Measurements from ENCODE around the gene GPR35.

GPR35 gene

DNA sequence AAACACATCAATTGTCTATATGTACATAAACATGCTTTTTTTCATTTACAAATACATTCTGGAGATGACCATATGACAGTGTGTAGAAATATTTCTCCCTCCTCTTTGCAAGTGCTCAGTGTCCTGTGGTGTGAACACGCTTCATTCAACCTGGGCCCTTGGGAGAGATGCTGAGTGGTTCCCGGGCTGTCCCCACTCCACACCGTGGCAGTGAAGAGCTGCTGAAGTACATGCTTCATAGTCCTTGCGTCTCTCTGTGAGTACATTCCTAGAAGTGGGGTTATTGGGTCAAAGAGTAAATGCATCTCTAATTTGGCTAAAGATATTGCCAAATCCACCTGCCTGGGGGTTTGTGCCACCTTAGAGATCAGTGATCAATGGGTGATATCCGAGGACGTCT, 6.5 kb upstream of the GPR35 start:
- TF ChIP-seq, protein P1, sequence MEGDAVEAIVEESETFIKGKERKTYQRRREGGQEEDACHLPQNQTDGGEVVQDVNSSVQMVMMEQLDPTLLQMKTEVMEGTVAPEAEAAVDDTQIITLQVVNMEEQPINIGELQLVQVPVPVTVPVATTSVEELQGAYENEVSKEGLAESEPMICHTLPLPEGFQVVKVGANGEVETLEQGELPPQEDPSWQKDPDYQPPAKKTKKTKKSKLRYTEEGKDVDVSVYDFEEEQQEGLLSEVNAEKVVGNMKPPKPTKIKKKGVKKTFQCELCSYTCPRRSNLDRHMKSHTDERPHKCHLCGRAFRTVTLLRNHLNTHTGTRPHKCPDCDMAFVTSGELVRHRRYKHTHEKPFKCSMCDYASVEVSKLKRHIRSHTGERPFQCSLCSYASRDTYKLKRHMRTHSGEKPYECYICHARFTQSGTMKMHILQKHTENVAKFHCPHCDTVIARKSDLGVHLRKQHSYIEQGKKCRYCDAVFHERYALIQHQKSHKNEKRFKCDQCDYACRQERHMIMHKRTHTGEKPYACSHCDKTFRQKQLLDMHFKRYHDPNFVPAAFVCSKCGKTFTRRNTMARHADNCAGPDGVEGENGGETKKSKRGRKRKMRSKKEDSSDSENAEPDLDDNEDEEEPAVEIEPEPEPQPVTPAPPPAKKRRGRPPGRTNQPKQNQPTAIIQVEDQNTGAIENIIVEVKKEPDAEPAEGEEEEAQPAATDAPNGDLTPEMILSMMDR (IDR thresholded peaks at IDR 0.05; ENCODE audit: low read depth, low read length), result no peak
- H3K4me3 ChIP-seq (replicated peaks in 1 of 2; ENCODE audit: low read depth in 2 of 2, low read length in 2 of 2), result no peak overlapping the region
- no peak for DNase-seq (ENCODE audit: low read depth in 2 of 2)

DNA sequence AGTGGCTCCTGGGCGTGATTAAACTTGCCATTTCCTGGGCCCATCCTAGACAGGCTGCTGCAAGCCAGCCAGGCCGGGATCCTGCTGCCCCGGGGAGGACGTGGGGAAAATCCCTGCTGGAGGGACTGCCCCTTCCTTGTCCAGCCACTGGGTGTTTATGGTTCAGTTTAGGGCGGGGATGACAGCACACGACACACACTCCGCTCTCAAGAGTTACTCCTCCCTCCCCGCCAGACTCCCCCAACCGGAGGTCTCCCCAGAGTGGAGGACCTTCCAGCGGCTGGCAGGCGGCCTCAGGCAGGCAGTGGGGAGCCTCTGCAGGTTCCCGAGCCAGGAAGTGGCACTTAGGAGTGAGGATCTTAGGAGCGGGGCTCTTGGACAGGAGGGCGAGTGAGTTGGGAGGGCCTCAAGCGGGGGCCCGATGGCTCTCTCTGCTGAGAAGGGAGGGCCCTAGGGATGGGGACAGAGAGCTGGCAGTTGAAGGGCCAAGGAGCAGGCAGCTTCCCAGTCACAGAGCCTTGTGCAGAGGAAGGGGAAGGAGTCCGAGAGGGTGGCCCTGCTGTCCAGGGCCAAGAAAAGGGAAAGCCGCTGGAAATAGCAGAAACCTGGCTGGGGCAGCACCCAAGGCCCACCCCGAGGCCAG, 5.7 kb upstream of the GPR35 start:
- TF ChIP-seq, protein P1 (IDR thresholded peaks at IDR 0.05; ENCODE audit: low read depth, low read length), result no peak
- H3K4me3 ChIP-seq (replicated peaks in 1 of 2; ENCODE audit: low read depth in 2 of 2, low read length in 2 of 2), result no peak overlapping the region
- DNase-seq (ENCODE audit: low read depth in 2 of 2), result no peak

DNA sequence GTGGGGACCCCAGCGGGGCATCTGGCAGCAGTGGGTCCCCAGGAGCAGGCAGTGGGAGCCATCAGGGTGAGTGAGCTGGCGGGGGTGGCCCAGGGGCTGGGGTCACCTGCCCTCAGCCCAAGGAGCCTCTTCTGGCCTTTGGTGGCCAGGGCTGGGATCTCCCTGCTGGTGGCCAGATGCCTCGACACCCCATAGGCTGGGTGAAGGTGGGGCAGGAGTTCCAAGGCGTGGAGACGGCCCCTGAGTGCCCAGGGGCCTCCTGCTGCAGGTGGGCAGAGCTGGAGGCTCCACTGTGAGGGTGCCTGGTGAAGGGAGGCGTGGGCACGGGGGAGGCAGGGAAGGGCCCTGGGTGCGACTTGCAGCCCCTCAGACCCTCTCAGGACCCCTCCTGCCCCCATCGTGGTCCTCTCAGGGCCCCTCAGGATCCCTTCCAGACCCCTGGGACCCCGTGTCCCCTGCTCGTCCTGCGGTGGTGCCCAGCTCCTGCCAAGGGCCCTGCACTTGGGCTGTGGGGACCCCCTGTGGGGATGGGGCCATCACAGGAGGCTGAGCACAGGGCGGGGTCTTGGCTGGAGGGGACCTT, 5.0 kb upstream of the GPR35 start:
- DNase-seq (ENCODE audit: low read depth in 2 of 2), result no peak
- TF ChIP-seq, protein P1 (IDR thresholded peaks at IDR 0.05; ENCODE audit: low read depth, low read length), result no peak

DNA sequence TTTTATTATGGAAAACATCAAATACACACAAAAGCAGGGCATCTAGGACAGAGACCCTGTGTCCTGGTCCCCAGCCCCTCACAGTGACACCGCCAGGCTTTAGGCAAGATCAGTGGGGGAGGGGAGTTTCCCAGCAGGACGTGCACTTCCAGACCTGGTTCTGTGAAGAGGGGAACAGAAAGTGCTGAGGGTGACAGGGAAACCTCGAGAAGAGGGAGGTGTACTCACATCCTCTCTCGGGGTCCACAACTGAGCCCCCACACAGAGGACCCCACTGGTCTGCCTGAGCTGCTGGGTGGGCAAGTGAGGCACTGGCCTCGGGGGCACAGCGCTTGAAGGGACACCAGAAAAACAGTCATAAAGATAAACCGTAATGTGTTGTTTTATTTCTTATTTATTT, 4.4 kb upstream of the GPR35 start:
- DNase-seq (ENCODE audit: low read depth in 2 of 2), result no peak

More for the DNA sequence above, 5.0 kb upstream of the GPR35 start:
- no peak overlapping the region for H3K4me3 ChIP-seq (replicated peaks in 1 of 2; ENCODE audit: low read depth in 2 of 2, low read length in 2 of 2)

DNA sequence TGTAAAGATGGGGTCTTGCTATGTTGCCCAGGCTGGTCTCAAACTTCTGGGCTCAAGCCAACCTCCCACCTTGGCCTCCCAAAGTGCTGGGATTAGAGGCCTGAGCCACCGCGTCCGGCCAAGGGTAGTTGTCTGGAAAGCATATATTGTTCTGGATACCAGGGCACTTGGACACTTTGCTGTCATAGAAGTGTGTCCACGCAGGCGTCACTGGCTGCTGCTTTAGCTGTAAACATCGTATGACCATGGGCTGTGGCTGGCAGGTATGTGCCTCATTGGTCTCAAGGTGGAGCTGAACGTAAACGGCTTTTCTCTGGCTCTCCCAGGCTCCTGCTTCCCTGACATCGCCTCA, 3.2 kb upstream of the GPR35 start:
- no peak for DNase-seq (ENCODE audit: low read depth in 2 of 2)
- TF ChIP-seq, protein P1 (IDR thresholded peaks at IDR 0.05; ENCODE audit: low read depth, low read length), result no peak
- no peak overlapping the region for H3K4me3 ChIP-seq (replicated peaks in 1 of 2; ENCODE audit: low read depth in 2 of 2, low read length in 2 of 2)

More for the DNA sequence above, 4.4 kb upstream of the GPR35 start:
- H3K4me3 ChIP-seq (replicated peaks in 1 of 2; ENCODE audit: low read depth in 2 of 2, low read length in 2 of 2), result no peak overlapping the region
- TF ChIP-seq, protein P1 (IDR thresholded peaks at IDR 0.05; ENCODE audit: low read depth, low read length), result no peak

DNA sequence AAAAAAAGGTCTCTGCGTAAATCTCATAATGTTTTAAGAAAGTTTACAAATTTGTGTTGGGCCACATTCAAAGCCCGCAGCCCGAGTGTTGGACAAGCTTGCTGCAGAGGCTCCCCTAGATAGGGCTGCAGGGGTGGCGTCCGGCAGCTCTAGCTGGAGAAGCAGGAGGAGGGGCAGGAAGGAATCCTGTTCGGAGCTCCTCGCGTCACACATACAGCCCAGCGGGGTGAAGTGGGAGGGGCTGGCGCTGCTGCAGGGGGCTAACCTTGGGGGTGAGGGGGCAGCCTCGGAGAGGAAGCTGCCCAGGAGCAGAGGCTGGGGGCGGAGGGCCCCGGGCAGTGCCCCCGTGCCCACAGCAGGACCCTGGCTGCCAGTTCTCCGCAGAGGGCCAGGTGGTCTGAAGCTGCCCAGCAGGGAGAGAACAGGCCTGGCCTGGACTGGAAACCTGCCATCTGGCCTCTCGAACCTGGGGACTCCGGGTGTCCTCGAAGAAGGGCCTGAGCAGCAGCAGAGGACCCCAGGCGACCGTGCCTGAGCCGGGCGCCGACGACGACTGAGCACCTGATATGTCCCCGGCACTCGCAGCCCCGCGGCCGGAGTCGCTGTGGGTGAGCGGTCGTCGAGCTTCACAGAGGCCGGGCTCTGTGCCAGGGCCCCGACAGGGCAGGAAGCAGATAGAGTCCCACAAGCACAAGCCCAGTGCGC, 2.6 kb upstream of the GPR35 start:
- no peak overlapping the region for H3K4me3 ChIP-seq (replicated peaks in 1 of 2; ENCODE audit: low read depth in 2 of 2, low read length in 2 of 2)
- peak in 1 of 2 donors; percentile 29 for DNase-seq (ENCODE audit: low read depth in 2 of 2)
- TF ChIP-seq, protein P1 (IDR thresholded peaks at IDR 0.05; ENCODE audit: low read depth, low read length), result no peak
